HG03469 (cell line): ENCODE measurements around the gene CSTB.
"Not testable (repeated sequence)": the region's sequence is repeated elsewhere in the genome, so short reads cannot be mapped to it uniquely, and the experiment has no call there.

Experiments
- ATAC-seq: cut with Tn5 transposase; IDR thresholded peaks from one replicate; pipeline ENCODE4 v1.9.1; 2021; ENCODE audit warnings: mild to moderate bottlenecking, moderate library complexity, moderate number of reproducible peaks; ENCODE audit not compliant: unreplicated experiment

CSTB gene

GRCh38 chr21:43775795-43776430, at the start of gene CSTB:
Gene CSTB, minus strand, starts transcription at chr21:43776308. Its CDS starts 39 bp downstream, at chr21:43776269.
- ATAC-seq: no peak

DNA sequence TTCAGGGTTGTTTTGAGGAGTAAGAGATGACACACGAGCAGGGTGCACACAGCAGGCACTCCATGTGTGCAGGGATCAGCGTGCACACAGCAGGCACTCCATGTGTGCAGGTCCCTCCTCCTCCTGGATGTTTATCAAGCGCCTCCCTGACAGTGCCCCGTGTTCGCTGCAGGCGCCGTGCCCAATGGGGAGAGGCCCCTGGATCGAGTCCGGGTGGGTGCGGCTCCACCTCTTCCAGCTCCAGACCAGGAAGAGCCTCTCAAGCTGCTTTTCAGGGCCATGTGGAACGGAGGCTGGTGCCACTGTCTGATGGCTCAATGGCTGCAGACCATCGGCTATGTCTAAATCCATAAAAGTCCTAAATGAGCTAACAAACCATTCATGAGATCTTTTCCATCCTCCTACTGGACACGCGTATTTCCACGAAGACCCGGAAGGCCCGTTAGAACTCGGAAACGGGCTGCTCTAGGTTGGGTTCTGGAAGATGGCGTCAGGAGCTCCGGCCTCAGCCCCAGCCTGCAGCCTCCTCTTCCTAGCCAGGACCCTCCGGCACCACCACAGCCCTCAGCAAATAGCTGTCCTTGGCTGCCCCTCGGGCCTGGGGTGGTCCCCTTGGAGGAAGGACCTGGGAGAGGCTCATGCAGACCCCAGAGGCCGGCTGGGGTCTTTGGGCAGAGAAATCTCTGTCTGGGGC, 49.3 kb upstream of the CSTB start:
- no peak for ATAC-seq

DNA sequence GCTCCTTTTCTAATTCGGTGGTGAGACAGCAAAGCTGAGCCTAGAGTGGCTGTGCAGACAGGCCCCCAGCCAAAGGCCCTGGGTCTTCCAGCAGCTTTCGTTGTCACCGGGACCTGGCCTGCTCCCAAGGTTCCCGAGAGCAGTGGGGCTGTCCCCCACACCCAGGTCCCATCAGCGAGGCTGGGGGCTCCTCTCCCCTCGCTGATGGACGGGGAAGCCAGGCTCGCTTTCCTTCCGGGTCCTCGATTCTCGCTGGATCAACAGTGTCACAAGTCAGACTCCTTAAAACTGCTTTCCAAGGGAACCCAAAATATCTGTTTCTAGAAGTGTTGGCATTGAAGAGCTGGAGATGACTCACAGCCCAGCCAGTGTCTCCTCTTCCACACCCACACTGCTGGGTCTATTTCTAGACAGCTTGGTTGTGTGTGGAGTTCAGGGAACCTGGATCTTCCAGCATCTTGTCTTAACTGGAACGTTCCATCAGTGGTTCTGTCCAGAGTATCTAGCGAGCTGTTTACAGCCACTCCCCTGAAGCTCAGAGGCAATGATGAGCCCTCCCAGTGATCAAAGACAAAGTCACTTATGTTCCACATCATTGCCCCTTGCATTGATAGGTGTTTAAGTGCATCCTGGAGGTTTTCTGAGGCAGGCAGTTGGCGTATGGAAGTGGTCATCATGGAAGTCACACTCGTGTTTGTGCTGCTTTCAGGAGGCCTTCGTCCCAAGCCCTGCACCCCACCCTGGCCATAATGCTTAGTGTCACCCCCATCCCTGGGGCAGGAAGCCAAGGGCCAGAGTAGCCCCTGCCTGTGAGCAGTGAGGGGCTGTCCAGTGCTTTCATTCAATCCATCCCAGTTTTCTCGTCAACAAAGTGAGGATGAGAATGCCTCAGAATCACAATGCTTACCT, 48.5 kb upstream of the CSTB start:
- ATAC-seq: no peak

DNA sequence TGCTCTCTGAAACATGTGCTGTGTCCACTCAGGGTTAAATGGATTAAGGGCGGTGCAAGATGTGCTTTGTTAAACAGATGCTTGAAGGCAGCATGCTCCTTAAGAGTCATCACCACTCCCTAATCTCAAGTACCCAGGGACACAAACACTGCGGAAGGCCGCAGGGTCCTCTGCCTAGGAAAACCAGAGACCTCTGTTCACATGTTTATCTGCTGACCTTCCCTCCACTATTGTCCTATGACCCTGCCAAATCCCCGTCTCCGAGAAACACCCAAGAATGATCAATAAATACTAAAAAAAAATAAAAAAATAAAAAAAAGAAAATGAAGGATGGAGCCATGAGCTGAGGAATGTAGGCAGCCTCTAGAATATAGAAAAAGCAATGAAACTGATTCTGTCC, 46.6 kb upstream of the CSTB start:
- ATAC-seq: not testable (repeated sequence)

GRCh38 chr21:43822166-43822565, 46.1 kb upstream of the CSTB start:
- ATAC-seq: not testable (repeated sequence)

- ATAC-seq: no peak
Measured at GRCh38 chr21:43820466-43820865, 44.4 kb upstream of the CSTB start.

DNA sequence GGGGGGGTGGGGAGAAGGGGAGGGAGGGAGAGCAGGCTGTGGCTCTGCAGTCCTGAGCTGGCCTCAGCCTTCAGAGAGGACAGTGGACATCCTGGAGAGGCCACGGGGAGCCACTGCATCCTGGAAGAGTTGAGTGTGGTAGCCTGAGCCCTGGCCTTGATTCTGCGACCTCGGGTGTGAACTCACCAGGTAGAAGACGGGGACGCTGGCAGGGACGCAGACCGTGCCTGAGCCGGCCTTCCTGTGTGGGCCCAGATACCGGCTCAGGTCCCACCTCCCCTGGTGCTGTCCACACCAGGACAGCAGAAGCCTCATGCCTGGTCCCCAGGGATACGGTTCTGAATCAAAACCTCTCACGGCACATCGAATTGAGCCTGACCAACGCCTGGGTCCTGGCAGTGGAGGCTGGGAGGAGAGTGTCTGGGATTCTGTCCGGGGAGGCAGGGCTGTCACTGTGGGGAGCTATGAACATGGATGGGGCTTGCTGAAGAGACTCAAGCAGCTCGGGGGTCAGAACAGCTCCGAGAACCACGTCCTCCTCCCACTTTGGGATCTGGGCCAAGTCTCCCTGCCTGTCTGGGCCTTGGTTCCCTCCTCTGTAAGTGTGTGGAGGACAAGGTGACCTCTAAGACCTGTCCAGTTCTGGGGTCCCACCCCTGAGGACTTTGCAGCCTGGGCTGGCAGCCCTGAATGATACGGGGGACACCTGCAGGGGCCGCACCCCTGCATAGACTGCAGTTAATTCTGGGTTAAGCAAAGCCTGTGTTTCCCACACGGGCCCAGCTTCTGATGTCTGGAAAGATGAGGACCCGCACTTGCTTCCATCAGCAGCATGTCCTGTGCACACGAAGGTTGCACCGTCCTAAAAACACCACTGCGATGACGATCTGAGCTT, 43.6 kb upstream of the CSTB start:
- no peak for ATAC-seq

GRCh38 chr21:43818685-43819084, 42.6 kb upstream of the CSTB start:
- no peak for ATAC-seq

DNA sequence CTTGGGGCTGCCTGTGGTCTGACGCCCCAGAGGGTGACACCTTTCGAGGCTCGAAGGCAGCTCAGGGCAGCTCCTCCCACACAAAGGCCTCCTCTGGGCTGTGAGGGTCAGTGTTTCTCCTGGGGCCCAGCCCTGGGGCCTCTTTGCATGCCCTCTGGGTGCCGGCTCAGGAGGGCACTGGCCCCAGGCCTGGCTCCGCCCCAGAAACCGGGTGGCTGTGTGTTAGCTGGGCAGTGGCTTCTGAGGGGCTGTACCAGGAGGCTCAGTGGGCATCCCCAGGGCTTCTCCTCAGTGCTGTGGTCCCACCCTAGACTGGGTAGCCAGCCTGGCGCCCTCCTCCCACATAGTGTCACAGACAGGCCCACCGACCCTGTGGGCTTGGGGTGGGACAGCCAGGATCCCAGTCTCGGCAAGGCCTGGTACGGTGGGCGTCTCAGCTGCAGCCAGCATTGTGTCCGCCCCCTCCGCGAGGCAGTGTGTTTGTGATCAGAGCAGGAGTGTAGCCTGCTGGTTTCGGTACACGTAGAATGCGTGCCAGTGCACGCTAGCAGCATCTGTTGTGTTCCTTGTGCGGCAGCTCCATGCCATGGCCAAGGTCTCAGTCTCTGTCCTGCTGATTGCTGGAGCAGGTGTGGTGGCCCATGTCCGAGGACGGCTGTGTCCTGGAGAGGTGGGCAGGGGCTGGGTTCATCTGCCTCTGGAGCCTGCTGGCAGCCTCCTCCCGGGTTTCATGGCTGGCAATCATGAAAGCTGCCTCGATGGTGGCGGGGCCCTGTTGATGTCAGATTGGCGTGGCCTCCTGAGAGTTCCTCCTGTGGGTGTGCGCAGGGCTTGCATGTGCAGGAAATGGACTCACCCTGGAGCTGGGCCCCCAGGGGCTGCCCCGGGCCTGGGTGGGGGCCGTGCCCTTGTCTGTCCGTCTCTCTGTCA, 41.3 kb upstream of the CSTB start:
- ATAC-seq: no peak

DNA sequence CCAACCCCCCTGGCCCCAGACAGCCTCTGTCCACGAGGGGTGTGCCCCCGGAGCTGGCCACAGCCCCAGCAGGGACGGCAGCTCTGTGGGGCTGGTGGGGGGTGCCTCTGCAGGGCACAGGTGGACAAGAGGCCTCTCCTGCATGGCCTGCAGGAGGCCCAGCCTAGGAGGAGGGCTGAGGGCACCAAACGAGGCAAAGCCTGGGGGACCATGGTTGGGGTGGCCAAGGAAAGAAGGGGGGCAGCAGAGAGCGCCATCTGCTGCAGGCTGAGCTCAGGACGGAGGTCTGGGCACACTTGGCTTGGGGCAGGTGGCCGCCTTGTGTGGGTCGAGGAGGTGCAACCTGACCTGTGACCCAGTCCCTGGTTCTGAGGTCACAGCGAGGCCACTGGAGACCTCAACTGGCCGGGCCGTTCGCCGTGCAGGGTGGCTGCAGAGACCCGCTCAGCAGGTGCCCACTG, 40.5 kb upstream of the CSTB start:
- no peak for ATAC-seq

DNA sequence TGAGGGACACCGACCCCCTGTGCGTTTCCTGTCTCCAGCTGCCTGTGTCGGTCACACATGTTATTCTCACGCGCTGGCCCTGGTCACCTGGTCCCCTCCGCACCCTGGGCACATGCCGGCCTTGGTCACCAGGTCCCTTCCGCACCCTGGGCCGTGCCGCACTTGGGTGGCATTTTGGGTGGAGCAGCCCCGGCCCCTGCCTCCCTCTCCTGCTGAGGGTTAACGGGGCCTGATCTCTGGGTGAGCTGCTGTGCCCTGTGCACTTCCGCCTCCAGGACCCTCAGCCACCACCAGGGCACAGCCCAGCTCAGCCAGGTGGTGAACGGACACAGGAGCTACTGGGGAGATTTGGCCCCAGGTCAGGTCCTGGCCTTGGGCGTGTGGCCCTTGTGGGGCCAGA, 39.9 kb upstream of the CSTB start:
- ATAC-seq: no peak

DNA sequence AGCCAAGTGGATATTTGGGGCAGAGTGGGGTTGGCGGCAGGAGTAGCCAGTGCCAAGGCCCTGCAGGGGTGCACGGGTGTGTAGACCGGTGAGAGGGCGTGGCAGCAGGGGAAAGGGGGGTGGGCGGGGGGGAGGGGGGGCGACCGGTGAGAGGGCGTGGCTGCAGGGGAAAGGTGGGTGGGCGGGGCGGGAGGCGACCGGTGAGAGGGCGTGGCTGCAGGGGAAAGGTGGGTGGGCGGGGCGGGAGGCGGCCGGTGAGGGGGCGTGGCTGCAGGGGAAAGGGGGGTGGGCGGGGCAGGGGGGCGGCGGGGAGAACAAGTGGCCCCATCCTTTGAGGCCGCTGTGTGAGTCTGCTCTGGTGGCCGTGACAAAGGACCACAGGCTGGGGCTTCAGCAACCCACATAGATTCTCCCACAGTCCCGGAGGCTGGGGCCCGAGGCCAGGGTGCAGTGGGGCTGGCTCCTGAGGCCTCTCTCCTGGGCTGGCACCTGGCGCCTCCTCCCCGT, 39.1 kb upstream of the CSTB start:
- no peak for ATAC-seq

GRCh38 chr21:43814215-43815106, 38.4 kb upstream of the CSTB start:
- ATAC-seq: no peak

- ATAC-seq: no peak
Measured at GRCh38 chr21:43813656-43813980, 37.5 kb upstream of the CSTB start.

- no peak for ATAC-seq
Measured at GRCh38 chr21:43812957-43813655, 37.0 kb upstream of the CSTB start.

GRCh38 chr21:43812139-43812821, 36.2 kb upstream of the CSTB start:
- ATAC-seq: no peak
